Peyer's patch (tissue), 4 donors: ENCODE data around the gene NLGN1.

Experiments
- CTCF ChIP-seq, 6 experiments: fragments of 450-650 bp in 4 of 6; fragments of 200-600 bp in 2 of 6; sonication (generic) in 1 of 6; IDR thresholded peaks; one replicate each; pipeline ENCODE4 v1.5.1; 2017 to 2019; ENCODE audit warnings: antibody characterized with exemption in 6 of 6, mild to moderate bottlenecking in 3 of 6, moderate library complexity in 1 of 6
- POLR2A ChIP-seq, 2 donors: fragments of 450-650 bp; IDR thresholded peaks; one replicate each; pipeline ENCODE4 v1.5.1; 2017; ENCODE audit warnings: antibody characterized with exemption in 2 of 2, mild to moderate bottlenecking in 2 of 2, moderate library complexity in 2 of 2

- no peak for TF ChIP-seq POLR2A (IDR thresholded peaks at IDR 0.05)
- TF ChIP-seq CTCF (IDR thresholded peaks at IDR 0.05): no peak
These were observed 335.6 kb downstream of the NLGN1 start for GRCh38 chr3:173733029-173733652.
